H1 (cell line): ENCODE results near the gene NDUFB4.

Experiments used
- EZH2 ChIP-seq: fragments of 200-600 bp; sonication (generic); IDR thresholded peaks from 2 replicates; pipeline ENCODE4 v1.7.1; 2012; ENCODE audit warnings: low read depth, mild to moderate bottlenecking, moderate library complexity, low read length, inconsistent platforms; ENCODE audit not compliant: severe bottlenecking
- MAFK ChIP-seq: IDR thresholded peaks from 2 replicates; pipeline ENCODE4 v1.6.1; 2012; ENCODE audit warnings: low read depth, mild to moderate bottlenecking, improper control_type of control experiment, low read length
- POLR2A ChIP-seq, 2 experiments: IDR thresholded peaks; 1 replicate in 1 of 2; 2 replicates in 1 of 2; pipeline ENCODE4 v1.6.1; 2011; ENCODE audit warnings: low read depth in 2 of 2, low read length in 2 of 2, mild to moderate bottlenecking in 2 of 2; ENCODE audit errors: control extremely low read depth in 1 of 2
- POLR2AphosphoS5 ChIP-seq: IDR thresholded peaks from 2 replicates; pipeline ENCODE4 v1.6.1; 2011; ENCODE audit warnings: low read depth, low read length
- RNF2 ChIP-seq: fragments of 200-900, 300-1000 bp; sonication (generic); IDR thresholded peaks from 2 replicates; pipeline ENCODE4 v1.7.1; 2016; ENCODE audit warnings: borderline replicate concordance, low read depth, mild to moderate bottlenecking, antibody characterized with exemption, low read length; ENCODE audit not compliant: poor library complexity, severe bottlenecking; ENCODE audit errors: missing control alignments
- SIRT6 ChIP-seq: IDR thresholded peaks from one replicate; pipeline ENCODE4 v1.7.1; 2012; ENCODE audit warnings: low read length, inconsistent platforms
- SIX5 ChIP-seq: IDR thresholded peaks from 2 replicates; pipeline ENCODE4 v1.6.1; 2011; ENCODE audit warnings: mild to moderate bottlenecking, low read depth, low read length
- TF ChIP-seq, protein P1 (sequence below): IDR thresholded peaks from 2 replicates; pipeline ENCODE4 v1.6.1; 2012; ENCODE audit warnings: inconsistent platforms
- TF ChIP-seq, protein P2 (sequence below), 3 experiments: IDR thresholded peaks; 1 replicate in 2 of 3; 2 replicates in 1 of 3; pipeline versions ENCODE4 v1.5.1 to v1.6.1; 2011; ENCODE audit warnings: low read length in 3 of 3, mild to moderate bottlenecking in 3 of 3, inconsistent platforms in 2 of 3, low read depth in 1 of 3, moderate library complexity in 1 of 3; ENCODE audit not compliant: insufficient read depth in 1 of 3; ENCODE audit errors: control extremely low read depth in 1 of 3
- TF ChIP-seq, protein P3 (sequence below): IDR thresholded peaks from 2 replicates; pipeline ENCODE4 v1.6.1; 2011; ENCODE audit warnings: low read depth, mild to moderate bottlenecking, low read length; ENCODE audit not compliant: insufficient read depth

DNA sequence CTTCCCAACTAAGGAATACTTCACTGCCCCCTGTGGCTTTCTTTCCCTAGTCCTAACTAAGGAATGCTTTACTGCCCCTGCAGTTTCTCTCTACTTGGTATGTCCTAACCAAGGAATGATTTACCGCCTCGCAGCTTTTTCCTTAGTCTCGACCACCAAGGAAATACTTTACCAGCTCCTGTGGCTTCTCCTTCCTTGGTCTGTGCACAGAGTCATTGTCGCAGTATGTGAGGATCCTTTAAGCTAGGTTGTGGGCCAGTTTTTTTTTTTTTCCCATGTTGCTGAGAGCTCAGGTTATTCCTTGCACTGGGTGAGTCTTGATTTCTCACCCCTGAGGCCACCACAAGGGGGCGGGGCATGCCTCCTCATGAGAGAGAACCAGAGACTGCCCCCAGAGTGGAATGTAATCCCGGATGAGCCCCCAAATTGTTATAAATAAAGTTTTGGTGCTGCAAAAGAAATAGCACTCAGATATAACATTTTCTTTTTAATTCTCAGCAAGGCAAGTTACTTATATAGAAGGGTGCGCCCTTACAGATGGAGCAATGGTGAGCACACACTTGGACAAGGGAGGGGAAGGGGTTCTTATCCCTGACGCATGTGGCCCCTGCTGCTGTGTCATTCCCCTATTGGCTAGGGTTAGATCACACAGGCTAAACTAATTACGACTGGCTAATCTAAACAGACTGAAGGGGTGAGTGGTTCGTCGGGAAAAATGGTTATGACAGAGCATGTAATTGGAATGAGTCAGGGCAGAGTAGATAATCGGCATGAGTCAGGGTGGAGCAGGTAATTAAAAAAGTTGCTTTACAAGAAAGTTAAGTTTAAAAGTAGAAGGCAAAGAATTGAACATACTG is 27.0 kb downstream of the NDUFB4 start:
- TF ChIP-seq, protein P1, sequence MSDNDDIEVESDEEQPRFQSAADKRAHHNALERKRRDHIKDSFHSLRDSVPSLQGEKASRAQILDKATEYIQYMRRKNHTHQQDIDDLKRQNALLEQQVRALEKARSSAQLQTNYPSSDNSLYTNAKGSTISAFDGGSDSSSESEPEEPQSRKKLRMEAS: no peak
- TF ChIP-seq, protein P2, sequence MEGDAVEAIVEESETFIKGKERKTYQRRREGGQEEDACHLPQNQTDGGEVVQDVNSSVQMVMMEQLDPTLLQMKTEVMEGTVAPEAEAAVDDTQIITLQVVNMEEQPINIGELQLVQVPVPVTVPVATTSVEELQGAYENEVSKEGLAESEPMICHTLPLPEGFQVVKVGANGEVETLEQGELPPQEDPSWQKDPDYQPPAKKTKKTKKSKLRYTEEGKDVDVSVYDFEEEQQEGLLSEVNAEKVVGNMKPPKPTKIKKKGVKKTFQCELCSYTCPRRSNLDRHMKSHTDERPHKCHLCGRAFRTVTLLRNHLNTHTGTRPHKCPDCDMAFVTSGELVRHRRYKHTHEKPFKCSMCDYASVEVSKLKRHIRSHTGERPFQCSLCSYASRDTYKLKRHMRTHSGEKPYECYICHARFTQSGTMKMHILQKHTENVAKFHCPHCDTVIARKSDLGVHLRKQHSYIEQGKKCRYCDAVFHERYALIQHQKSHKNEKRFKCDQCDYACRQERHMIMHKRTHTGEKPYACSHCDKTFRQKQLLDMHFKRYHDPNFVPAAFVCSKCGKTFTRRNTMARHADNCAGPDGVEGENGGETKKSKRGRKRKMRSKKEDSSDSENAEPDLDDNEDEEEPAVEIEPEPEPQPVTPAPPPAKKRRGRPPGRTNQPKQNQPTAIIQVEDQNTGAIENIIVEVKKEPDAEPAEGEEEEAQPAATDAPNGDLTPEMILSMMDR (IDR thresholded peaks at IDR 0.05; ENCODE audit: control extremely low read depth in 1 of 3, insufficient read depth in 1 of 3, low read depth in 1 of 3, low read length in 3 of 3): peak; percentile 23 to 35 (median 33); a peak in 3 of 4 replicates
- no peak for TF ChIP-seq SIRT6
- TF ChIP-seq POLR2A (IDR thresholded peaks at IDR 0.05; ENCODE audit: control extremely low read depth in 1 of 2, low read depth in 2 of 2, low read length in 2 of 2): no peak
- TF ChIP-seq SIX5: no peak
- no peak for TF ChIP-seq EZH2
- TF ChIP-seq, protein P3, sequence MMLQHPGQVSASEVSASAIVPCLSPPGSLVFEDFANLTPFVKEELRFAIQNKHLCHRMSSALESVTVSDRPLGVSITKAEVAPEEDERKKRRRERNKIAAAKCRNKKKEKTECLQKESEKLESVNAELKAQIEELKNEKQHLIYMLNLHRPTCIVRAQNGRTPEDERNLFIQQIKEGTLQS: no peak
- TF ChIP-seq RNF2: no peak
- no peak for TF ChIP-seq POLR2AphosphoS5
- no peak for TF ChIP-seq MAFK
